GM12801 (cell line): ENCODE measurements around the gene TMEM141.
"Not testable (repeated sequence)": the region's sequence is repeated elsewhere in the genome, so short reads cannot be mapped to it uniquely, and the experiment has no call there.

Experiments
- CTCF ChIP-seq: IDR thresholded peaks from one replicate; pipeline ENCODE4 v1.5.1; 2011; ENCODE audit warnings: control low read depth; ENCODE audit not compliant: insufficient read length; ENCODE audit errors: extremely low read depth

TMEM141 gene

GRCh38 chr9:136840140-136840876, 49.2 kb downstream of the TMEM141 start:
- TF ChIP-seq CTCF = no peak

GRCh38 chr9:136840877-136841645, 49.9 kb downstream of the TMEM141 start:
- no peak for TF ChIP-seq CTCF

GRCh38 chr9:136842380-136842948, 51.3 kb downstream of the TMEM141 start, which contains the start of gene AJM1:
Gene AJM1, plus strand, starts transcription at chr9:136842478. Its CDS starts 1,937 bp downstream, at chr9:136844415.
- TF ChIP-seq CTCF = not testable (repeated sequence)
